AG08396 (cell line): ENCODE data around the gene FCN2.

ENCODE experiments used
- DNase-seq: peaks from one replicate; pipeline ENCODE4 v3.0.0; 2012; ENCODE audit warnings: low spot score, mixed read lengths

Gene FCN2

DNA sequence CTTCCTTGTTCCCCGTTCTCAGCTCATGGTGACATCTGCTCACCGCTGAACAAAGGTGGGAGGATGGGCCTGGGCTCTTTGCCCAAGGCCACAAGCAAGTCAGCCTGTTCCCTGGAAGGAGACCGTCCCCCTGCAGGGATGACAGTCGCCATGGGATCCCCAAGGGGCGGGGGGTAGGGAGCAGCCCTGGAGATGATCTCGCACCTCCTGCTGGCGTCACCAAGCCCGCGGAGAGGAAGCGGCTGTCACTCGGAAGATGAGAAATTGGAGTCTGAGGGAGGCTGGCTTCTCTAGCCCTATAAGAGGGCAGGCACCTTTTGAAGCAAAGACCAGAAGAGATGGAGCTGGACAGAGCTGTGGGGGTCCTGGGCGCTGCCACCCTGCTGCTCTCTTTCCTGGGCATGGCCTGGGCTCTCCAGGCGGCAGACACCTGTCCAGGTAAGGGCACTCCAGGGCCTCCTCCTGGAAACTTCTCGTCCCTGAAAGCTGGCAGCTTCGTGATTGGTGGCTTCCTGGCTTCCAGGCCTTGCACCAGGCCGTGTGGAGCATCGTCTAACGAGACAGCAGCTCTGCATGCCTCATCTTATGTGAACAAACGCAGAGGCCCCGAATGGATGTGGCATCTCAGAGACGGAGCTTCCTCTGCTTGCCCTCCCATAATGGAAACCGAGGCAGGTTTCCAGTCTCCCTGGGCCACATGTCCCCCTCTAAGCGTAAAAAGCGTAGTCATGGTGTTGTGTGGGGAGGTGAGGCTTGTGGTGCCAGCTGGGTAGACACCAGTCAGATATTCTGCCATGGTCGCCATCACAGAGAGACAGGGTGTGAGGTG lies at the start of gene FCN2:
Gene FCN2 (plus strand): TSS at position 327 of the 829 bp plus-strand sequence. CDS start 12 bp downstream, at position 339.
- no peak for DNase-seq

DNA sequence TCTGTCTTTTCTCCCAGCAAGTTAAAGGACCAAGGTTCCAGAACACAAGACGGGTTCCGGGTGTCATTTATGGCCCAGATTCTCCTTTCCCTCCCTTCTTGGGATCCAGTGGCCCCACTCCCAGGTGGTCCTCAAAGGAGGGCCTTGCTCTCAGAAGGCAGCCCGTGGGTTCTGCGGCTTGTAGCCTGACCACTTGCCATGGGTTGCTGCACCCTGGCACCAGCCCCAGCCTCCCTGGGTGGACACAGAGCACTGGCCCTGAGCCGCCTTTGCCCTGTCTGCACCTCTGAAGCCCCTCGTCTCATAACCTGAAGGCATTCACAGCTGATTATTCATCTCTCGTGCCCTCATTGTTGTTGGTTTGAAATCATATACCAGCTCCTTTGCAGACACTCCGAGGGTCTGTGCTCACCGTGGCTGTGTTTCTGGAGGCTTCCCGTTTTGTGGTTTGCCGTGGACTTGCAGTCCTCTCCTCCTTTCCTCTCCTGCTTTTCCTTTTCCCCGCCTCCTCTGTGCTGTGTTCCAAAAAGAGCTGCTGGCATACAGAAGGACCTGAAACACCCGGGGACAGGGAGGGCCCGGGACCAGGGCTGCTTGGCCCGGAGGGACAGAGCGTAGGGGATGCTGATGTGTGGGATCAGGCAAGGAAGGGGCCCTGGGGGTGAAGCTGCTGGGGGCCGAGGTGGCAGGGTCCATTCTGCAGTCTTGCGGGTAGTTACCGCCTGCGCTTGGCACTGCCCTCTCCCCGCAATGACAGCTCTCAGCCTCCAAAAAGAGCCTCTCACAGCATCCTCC lies 49.5 kb upstream of the FCN2 start:
- DNase-seq = no peak

DNA sequence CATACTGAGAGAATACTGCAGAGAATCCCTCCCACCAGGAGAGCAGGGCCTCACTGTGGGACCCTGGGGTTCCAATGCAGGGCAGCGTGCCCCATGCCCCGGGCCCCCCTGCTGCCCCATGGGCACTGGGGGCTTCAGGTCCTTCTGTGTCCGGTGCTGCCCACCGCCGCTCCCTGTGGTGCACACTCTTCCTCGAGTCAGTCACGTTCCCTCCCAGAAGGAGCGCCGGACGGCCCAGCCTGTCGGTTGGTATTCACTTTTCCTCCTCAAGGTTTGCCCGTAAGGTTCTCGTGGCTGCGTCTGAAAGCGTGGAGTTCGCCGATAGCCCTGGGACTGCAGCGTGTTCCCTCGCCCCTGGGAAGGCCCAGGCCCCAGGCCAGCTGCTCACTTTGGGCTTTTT lies 48.1 kb upstream of the FCN2 start:
- no peak for DNase-seq

DNA sequence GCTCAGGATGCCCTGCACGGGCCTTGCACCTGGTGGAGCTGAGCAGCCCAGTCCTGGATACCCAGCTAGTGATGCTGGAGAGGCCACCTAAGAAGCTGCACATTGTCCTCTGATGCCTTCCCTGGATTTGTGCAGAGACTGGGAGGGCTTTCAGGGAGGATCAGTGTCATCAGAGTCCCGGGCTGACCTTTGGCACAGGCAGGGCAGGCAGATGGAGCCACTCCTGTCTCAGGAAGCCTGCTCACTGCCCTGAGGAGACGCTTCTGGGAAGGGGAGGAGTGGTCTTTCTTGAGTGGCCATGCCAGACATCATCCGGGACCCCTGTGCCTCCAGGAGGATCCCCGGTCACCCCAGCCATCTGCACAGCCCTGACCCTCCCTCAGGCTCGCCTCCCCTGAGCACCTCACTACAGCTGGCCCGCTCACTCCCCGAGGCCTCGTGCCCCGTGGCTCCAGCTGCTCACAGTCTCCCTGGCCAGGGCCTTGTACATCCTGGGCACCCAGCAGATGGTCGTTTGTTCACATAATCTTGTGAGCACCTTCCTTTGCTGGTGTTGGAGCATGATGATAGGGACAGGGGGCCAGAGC lies 47.2 kb upstream of the FCN2 start:
- DNase-seq = no peak

GRCh38 chr9:134834217-134834956 lies 46.2 kb upstream of the FCN2 start:
- DNase-seq = no peak

GRCh38 chr9:134834957-134835419 lies 45.6 kb upstream of the FCN2 start:
- no peak for DNase-seq

- DNase-seq = no peak
Measured at GRCh38 chr9:134835448-134835847, 45.2 kb upstream of the FCN2 start.

DNA sequence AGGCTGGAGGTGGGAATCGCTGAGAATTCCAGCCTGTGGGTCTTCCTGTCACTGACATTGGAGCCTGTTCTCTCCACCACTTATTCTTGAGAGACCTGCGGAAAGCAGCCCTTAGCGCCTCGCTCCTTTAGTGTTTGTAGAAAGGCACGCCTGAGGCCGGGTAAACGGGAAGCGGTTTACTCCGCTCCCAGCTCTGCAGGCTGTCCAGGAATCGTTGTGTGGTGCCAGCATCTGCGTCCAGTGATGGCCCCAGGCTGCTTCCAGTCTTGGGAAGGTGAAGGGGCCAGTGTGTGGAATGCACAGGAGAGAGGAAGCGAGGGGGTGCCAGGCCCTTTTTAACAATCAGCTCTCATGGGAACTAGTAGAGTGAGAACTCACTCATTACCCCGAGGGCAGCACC lies 44.6 kb upstream of the FCN2 start:
- no peak for DNase-seq

- no peak for DNase-seq
Measured at GRCh38 chr9:134836406-134836970, 44.1 kb upstream of the FCN2 start.

DNA sequence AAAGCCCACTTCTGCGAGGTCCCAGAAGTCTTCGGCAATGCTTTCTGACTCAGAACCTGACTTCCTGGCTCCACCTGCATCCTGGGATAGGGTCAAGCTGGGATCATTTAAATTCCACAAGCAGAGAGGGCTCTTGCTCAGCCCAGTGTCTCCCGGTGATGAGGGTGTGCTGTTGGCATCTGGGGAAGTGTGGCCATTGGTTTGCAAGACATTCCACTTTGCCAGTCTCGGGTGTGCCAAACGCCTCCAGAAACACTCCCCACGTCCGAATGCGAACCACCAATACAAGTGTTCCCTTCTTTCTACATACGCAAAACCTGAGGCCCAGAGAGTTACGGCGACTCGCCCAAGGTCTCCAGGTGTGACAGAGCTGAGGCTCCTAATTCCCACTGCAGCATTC lies 43.1 kb upstream of the FCN2 start:
- no peak for DNase-seq

- no peak for DNase-seq
Measured at GRCh38 chr9:134838651-134839454, 41.8 kb upstream of the FCN2 start.

DNA sequence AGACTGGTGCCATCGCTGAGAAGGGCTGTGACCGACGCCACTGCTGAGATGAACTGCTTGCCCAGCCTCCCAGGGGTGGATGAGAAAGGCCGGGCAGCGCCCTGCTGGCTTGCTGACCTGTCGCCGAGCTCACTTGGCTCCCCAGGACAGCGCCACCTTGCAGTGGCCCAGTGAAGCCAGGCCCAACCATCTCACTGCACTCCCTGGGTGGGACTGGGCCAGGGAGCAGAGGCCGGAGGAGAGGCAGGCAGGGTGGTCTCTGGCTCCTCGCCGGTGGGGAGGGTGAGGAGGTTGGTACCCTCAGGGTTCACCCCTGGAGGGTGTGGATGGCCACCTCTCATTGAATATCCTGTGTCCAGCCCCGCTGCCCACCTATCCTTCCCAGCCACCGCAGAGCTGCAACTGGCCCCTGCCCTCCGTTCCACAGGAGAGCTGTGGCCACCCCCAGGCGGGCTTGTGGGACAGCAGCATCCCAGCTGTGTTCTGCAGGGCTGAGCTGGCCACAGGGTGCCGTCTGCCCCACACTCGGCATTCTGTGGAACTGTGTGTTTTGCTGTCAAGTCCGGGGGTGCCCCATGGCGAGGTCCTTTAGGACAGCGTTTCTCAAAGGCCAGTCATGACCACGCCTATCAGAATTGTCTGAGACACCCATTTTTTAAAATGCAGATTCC lies 41.0 kb upstream of the FCN2 start:
- DNase-seq = no peak

DNA sequence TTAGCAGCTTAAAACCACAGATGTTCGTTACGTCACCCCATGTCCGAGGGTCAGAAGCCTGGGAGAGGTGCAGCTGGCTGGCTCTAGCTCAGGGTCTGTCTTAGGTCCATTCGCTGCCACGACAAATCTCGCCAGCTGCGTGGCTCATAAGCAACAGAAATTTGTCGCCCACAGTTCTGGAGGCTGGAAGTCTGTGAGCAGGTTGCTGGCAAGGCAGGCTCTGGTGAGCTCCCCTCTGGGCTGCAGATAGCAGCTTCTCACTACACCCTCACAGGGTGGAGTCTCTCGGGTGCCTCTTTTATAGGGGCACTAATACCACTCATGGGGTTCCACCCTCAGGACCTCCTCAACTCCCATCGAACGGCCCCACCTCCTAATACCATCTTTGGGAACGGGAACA lies 40.1 kb upstream of the FCN2 start:
- DNase-seq = no peak

- no peak for DNase-seq
Measured at GRCh38 chr9:134841180-134841904, 39.3 kb upstream of the FCN2 start.

DNA sequence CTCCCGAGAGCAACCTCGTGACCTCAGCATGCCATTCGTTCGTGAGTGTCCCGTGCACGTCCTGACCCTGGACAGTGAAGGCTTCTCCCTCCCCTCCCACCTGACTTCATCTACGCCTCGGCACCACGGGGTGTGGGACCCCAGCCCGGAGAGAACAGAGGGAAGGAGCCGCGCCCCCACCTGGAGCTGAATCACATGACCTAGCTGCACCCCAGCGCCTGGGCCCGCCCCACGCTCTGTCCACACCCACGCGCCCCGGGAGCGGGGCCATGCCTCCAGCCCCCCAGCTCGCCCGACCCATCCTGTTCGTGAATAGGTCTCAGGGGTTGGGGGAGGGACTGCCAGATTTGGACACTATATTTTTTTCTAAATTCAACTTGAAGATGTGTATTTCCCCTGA lies 38.3 kb upstream of the FCN2 start:
- DNase-seq = no peak

- no peak for DNase-seq
Measured at GRCh38 chr9:134843740-134844139, 36.9 kb upstream of the FCN2 start.

DNA sequence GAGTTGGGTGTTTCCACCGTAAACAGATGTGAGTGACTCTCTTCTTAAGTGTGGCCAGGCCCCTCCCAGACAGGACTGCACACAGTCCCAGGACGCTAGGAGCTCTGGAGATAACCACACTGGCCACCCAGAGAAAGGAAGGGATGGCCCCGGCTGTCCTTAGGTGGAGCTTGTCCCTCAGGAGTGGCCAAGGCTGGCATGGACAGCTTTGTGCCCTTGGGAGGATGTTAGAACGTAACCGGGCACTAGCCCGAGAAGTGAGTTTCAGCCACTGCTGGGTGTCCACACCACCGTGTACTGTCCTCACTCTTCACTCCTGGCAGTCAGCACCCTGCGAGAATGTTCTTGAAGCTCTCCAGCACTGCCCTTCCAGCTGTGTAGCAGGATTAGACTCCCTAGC lies 35.8 kb upstream of the FCN2 start:
- DNase-seq = no peak

DNA sequence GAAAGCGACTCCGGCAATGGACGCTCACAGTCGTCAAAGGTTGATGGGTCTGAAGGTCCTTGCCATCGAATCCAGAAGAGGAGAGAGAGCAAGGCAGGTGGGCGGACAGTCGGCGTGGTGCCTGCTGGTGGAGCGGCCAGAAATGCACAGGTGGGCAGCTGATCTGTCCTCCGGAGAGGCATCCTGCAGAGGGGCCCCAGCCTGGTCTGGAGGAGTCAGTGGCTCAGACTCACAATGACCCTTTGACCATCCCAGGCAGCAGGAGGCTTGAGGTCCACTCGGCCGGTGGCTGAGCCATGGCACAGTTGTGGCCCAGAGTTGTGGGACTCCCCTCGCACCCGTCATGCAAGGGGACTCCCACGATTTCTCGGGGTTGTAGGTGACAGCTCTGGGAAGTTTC lies 34.4 kb upstream of the FCN2 start:
- DNase-seq = no peak

- DNase-seq = no peak
Measured at GRCh38 chr9:134846699-134847098, 33.9 kb upstream of the FCN2 start.

DNA sequence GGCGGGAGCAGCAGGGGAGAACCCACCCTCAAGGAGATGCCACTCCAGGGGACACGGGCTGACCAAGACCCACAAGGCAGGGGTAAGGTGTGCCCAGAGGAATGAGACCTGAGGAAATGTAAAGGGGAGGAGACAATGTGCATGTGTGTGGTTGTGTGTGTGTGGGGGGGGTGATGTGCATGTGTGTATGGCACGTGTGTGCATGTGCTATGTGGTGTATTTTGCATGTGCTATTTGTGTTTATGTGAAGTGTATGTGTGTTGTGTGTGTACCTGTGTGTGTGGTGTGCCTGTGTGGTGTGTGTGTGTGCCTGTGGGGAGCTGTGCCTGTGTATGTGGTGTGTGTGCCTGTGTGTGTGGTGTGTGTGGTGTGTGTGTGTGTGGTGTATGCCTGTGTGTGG lies 33.5 kb upstream of the FCN2 start:
- DNase-seq = no peak
